GM19328 (cell line): Measurements from ENCODE around the gene COBLL1.

ENCODE experiments used
- ATAC-seq: cut with Tn5 transposase; IDR thresholded peaks from one replicate; pipeline ENCODE4 v1.9.1; 2021; ENCODE audit warnings: mild to moderate bottlenecking, moderate library complexity; ENCODE audit not compliant: unreplicated experiment

COBLL1 gene

DNA sequence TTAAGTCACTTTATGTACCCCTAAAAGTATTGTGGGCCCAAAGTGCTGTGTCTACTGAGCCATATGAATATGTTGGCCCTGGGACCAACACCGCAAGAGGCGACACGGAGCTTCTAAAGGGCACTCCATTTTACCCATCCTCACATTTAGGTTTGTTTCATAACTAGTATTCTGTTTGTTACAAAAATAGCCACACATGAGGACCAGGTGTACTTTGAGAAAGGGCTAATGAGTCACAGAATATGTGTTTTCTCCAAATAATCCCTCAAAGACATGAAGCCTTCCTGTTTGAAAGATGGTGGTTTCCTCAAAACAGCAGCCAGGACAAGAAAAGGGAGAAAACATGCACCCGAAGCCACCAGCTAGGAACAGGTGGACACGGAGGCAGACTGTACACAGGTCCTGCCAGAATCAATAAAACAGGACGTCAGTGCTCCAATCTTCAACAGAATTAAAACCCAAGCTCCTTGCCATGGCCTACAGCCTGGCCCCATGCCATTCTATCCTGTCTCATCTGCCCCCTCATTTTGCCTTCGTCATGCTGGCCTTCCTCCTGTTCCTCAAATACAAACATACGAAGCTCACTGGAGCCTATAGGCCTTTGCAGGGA lies 198.6 kb downstream of the COBLL1 start:
- no peak for ATAC-seq

DNA sequence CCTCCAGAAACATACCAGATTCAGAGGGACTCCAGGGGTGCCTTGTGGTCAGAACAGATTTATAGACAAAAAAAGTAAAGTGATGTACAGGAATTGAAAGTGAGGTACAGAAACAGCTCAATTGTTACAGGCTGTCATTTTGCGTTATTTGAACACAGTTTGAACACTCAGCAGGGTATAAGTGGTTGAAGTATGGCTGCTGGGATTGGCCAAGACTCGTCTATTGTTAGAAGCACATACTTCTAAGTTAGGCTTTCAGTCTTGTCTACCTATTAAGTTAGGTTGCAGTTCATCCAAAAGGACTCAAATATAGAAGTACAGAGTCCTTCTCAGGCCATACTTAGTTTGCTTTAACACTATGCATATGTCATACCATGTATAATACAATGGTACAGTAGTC lies 199.4 kb downstream of the COBLL1 start:
- no peak for ATAC-seq
